A549 treated with GW870086 at 1 μM for 4 hours (cell line): ENCODE data around the gene MIA3. TPM values are rescaled to one million over a fixed set of nuclear protein-coding genes. Genes with fewer than 3 reads are reported as not detected.

Experiments used
- total RNA-seq: library from RNA; stranded (reverse); fragments of 200-300 nt; extraction: Qiagen RNA extraction; gene quantifications from 5 replicates; pipeline ENCODE4 v1.2.3, GENCODE V29; 2022; ENCODE audit warnings: low read depth

Gene MIA3, protein sequence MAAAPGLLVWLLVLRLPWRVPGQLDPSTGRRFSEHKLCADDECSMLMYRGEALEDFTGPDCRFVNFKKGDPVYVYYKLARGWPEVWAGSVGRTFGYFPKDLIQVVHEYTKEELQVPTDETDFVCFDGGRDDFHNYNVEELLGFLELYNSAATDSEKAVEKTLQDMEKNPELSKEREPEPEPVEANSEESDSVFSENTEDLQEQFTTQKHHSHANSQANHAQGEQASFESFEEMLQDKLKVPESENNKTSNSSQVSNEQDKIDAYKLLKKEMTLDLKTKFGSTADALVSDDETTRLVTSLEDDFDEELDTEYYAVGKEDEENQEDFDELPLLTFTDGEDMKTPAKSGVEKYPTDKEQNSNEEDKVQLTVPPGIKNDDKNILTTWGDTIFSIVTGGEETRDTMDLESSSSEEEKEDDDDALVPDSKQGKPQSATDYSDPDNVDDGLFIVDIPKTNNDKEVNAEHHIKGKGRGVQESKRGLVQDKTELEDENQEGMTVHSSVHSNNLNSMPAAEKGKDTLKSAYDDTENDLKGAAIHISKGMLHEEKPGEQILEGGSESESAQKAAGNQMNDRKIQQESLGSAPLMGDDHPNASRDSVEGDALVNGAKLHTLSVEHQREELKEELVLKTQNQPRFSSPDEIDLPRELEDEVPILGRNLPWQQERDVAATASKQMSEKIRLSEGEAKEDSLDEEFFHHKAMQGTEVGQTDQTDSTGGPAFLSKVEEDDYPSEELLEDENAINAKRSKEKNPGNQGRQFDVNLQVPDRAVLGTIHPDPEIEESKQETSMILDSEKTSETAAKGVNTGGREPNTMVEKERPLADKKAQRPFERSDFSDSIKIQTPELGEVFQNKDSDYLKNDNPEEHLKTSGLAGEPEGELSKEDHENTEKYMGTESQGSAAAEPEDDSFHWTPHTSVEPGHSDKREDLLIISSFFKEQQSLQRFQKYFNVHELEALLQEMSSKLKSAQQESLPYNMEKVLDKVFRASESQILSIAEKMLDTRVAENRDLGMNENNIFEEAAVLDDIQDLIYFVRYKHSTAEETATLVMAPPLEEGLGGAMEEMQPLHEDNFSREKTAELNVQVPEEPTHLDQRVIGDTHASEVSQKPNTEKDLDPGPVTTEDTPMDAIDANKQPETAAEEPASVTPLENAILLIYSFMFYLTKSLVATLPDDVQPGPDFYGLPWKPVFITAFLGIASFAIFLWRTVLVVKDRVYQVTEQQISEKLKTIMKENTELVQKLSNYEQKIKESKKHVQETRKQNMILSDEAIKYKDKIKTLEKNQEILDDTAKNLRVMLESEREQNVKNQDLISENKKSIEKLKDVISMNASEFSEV (N-terminal part only)
- total RNA-seq, result 12.8 to 25.5 TPM (median 20.7 TPM) in 5 replicates

DNA sequence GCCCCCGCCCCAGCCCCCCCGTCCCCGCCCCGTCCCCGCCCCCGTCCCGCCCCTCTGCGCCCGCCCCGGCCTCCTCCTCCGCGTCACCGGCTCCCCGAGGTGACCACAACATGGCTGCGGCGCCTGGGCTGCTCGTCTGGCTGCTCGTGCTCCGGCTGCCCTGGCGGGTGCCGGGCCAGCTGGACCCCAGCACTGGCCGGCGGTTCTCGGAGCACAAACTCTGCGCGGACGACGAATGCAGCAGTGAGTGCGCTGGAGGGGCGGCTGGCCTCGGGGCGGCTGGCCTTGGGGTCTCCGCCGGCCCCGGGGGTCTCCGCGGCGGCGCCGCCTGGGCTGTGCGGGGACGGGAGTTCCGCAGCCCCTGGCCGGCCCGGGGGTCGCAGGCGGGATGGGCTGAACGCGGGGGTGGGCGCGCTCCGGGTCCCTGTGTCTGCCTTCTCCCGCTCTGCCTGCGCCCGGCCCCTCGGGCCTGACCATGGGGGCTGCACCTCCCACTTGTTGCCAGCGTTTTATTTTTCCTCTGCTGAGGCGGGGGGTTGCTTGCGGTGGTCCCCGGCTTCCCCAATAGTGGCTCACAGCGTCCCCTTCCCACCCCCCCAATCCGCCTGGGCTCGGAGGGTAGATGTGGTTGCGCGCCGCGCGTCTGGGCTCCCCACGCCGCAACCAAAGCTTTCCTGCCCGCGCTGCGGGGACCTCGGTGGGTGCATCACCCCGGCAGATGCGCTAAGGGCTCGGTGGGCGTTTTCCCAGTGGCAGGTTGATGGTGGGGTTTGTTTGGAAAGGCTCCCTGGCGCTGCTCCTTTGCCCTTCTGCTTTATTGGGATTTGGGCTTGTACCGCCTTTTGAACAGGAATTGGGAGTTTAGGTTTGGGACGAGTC, at the start of gene MIA3:
Gene MIA3 (plus strand): TSS at position 97 of the 879 bp plus-strand sequence. CDS start 14 bp downstream, at position 111.

DNA sequence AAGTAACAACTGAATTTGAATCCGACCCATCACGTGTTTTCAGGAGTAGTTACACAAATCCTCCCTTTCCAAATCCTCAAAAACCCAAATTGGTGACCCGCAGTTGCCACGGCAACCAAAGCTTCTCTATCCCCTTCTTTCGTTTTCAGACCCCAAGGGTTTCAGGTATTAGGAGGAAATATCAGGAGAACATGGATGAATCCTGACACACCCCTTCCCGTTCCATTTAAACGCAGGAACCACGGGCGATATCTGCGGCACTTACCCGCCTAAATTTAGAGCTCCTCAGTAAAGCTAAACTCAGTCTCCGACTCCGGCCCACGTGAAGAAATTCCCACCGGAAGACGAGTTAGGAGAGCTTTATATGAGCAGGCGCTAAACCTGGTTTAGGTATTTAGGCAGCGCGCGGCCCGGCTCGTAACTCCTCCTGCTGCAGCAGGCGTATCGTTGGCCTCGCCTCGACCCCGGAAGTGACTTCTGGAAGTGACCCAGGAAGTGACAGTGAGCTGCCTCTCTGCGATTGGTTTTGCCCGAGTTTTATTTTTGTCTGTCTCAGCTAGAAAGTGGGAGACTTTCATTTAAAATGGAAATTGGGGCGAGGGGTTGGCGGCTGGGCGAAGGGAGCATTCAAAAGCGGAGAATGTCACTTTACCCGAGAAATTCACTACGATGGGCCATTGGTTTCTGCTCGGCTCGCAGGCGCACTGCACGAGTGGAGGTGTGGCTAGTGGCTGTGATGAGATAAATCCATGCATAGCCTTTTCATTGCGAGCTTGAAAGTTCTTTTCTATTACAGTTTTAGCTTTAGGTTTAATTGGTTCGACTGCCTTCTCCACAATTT, 28.2 kb upstream of the MIA3 start, which contains the start of gene TAF1A:
Gene TAF1A (minus strand): TSS at position 472 of the 841 bp plus-strand sequence.

DNA sequence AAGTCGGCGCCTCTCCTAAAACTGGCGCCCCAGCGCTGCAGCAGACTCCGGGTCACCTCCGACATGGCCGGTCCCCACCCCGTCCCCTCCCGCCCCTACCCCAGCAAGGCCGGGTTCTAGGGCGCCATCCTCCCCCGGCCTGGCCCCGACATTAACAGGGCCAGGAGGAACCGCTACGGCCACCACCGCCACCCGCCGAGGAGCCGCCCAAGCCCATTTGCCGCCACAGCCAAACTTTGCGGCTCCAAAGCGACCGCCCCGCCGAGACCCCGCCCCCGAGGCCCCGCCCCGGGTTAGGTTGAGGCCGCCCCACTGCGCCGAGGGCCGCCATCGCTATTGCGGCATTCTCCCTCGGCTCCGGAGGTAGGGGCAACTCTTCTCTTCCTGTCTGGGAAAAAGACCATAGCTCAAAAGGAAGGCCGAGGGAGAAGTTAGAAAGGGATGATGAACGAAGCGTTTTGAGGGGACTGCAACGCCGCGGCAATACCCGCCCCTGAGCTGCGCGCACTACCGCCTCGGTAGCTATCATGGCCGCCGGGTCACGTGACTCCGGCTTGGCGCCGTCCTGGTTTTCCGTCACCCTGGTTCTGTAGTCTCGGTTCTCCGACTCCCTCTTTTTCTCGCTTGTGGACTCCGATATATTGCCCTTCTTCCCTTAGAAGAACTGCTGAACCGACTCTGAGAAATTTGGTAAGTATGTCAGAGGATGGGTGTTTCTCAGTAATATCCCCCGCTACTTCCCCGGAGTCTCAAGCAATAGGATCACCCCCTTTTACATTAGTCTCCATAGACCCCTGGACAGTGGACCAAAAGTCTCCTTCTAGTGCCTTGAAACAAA, 94.6 kb downstream of the MIA3 start, which contains the start of the genes AIDA and BROX:
Gene AIDA (minus strand): TSS at position 239 of the 838 bp plus-strand sequence. CDS start 174 bp downstream, at position 65.
Gene BROX (plus strand): TSS at position 312 of the 838 bp plus-strand sequence. CDS start 3,136 bp downstream, outside the sequence.

Other genes starting within 250 kb of the MIA3 start
- 9.2 to 12.1 TPM (median 10.8 TPM) in 5 replicates for gene HHIPL2, start 70.0 kb upstream of the MIA3 start, total RNA-seq
- gene TAF1A, start 28.2 kb upstream of the MIA3 start, total RNA-seq, result 7.4 to 10.4 TPM (median 9.9 TPM) in 5 replicates
- gene AIDA, start 94.4 kb downstream of the MIA3 start, total RNA-seq, result 57.1 to 75.7 TPM (median 71.5 TPM) in 5 replicates
- gene BROX, start 94.5 kb downstream of the MIA3 start, total RNA-seq, result 16.9 to 23.1 TPM (median 19.7 TPM) in 5 replicates
- gene FAM177B, start 119.1 kb downstream of the MIA3 start, total RNA-seq, result not detected in 5 replicates
- gene DISP1, start 196.9 kb downstream of the MIA3 start, total RNA-seq, result 1.3 to 2.2 TPM (median 2.0 TPM) in 5 replicates